Measurements from ENCODE around the gene HLA-DRA.

- TF ChIP-seq CTCF (IDR thresholded peaks at IDR 0.05) (no peak), EZH2 (IDR thresholded peaks at IDR 0.05) (no peak), EZH2phosphoT487 (IDR thresholded peaks at IDR 0.05) (no peak)
These were observed 22.9 kb downstream of the HLA-DRA start for GRCh38 chr6:32462609-32463008.

All from neural progenitor cell (in vitro differentiated cells).